HG03432 (cell line): ENCODE results near the gene MORF4L2.
"Not testable (repeated sequence)": the region's sequence is repeated elsewhere in the genome, so short reads cannot be mapped to it uniquely, and the experiment has no call there.

ENCODE experiments used
- ATAC-seq: cut with Tn5 transposase; IDR thresholded peaks from one replicate; pipeline ENCODE4 v1.9.1; 2021; ENCODE audit warnings: mild to moderate bottlenecking, moderate library complexity; ENCODE audit not compliant: unreplicated experiment

MORF4L2 gene

GRCh38 chrX:103681443-103681842, 5.1 kb downstream of the MORF4L2 start:
- ATAC-seq = no peak

DNA sequence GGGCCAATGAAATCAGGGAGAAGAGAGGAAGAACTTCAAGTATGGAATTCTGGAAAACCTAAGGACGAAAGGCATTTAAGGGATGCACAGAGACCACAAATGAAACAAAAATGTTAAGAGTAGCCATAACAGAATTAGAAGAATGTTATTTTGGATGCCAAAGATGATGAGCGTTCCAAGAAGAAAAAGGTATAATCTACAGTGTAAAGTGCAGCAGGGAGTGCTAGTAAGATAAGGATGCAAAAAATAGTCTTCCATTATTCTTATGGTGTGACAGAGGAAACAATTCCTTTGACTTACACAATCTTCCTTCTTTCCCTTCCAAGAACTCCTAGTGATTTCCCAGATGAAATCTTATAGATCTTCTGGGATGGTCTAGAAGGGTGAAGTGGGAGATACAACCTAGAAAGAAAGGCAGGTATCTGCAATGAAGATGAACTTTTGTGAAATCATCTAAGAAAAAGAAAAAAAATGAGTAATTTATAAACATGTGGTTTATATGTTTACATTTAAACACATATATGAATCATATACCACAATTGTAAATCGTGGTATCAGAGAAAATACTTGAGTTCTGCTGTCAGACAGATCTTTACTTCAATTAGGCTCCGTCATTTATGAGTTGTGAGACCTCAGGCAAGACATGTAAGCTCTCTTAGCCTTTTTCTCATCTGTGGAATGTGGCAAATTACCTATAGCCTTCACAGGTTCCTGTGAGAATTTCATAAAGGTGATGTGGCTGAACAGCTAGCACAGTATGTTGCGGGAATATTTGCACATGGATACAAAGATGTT, 8.1 kb downstream of the MORF4L2 start:
- ATAC-seq = no peak

DNA sequence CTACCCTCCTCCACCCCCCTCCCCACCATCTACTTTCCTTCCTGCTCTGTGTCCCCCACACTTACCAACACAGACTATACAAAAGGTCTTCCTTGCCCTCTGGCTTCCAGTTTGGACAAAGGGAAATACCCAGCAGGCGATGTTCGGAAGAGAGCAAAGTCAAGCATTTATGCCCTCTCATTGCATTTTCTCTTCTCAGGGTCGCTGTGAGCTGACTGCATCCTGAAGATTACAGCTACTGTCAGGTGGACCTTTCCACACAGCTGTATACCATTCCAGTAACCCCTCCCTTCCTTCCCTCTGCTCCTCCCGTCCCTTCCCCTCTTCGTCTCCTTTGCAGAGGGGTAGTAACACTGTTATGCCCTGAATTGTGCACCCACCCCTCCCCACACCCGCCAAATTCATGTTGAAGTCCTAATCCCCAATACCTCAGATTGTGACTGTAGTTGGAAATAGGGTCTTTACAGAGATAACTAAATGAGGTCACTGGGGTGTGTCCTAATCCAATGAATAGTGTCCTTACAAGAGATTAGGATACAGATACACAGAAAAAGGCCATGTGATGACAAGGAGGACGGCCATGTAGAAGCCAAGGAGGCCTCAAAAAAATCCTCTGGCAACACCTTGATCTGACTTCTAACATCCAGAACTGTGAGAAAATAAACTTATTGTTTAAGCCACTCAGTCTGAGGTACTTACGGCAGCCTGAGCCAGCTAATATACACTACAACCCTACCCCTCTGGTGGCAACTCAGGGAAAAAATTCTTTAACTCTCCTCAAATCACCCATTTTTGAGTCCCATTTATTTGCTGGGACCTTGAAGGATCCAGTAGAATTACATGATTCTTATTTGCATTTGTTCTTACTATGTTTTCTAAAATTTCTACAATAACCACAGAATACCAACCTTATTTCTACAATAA, 11.7 kb downstream of the MORF4L2 start:
- ATAC-seq = no peak

- no peak for ATAC-seq
Observed at GRCh38 chrX:103669745-103670144, 16.8 kb downstream of the MORF4L2 start.

- ATAC-seq = no peak
Observed at GRCh38 chrX:103666202-103667107, 20.0 kb downstream of the MORF4L2 start.

- no peak for ATAC-seq
Observed at GRCh38 chrX:103663981-103664762, 22.3 kb downstream of the MORF4L2 start.

- ATAC-seq = not testable (repeated sequence)
Observed at GRCh38 chrX:103659460-103659859, 27.0 kb downstream of the MORF4L2 start.

DNA sequence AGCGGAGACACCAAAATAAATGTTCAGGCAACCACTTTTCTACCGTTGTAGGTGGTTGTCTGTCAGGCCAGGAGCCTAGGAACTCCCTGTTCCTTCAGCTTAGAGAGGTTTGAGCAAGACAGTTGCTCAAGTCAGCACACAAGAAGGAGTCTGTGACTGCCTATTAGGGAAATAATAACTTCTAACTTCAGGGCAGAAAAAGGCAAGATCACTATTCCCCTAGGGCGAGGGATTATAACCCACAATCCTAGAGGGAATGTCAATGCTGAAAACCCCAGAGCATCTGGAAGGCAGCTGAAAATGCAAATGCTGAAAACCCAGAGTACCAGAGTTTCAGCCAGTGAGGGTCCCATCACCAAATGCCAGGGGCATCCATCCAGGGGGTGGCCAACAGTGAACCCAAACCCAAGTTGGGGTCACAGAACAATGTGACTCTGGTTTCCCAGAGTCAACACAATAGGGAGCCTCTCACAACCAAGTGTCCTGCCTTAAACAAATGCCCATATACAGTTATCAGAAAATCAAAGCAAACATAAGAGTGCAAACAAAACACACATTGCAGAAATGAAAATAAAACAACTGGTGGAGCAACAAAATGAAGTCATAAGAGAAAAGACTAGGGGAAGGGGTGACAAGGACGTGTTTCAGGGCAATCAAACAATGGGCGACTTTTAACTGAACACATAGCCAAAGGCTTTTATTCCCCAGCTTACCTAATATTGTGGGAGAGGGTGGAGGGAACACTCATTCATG, 27.6 kb downstream of the MORF4L2 start:
- ATAC-seq = no peak

GRCh38 chrX:103657066-103657465, 29.4 kb downstream of the MORF4L2 start:
- not testable (repeated sequence) for ATAC-seq

DNA sequence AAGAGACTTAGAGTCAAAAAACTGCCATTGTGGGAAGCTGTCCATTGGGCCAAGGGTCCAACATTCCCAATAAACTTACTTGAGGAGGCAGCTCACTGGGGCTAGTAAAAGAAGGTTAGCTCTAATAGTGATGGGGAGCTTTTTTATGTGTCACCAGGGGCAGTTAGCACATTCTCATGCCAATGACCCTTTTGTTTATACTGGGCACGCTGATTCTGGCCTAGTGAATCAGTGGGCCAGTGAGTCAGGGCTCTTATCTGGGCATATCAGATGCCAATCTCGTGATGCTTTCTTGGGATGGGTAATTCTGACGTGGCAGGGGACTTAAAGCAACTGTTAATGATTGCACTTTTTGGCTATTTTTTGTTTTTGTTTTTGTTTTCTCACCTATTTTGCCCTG, 29.9 kb downstream of the MORF4L2 start:
- ATAC-seq = no peak

DNA sequence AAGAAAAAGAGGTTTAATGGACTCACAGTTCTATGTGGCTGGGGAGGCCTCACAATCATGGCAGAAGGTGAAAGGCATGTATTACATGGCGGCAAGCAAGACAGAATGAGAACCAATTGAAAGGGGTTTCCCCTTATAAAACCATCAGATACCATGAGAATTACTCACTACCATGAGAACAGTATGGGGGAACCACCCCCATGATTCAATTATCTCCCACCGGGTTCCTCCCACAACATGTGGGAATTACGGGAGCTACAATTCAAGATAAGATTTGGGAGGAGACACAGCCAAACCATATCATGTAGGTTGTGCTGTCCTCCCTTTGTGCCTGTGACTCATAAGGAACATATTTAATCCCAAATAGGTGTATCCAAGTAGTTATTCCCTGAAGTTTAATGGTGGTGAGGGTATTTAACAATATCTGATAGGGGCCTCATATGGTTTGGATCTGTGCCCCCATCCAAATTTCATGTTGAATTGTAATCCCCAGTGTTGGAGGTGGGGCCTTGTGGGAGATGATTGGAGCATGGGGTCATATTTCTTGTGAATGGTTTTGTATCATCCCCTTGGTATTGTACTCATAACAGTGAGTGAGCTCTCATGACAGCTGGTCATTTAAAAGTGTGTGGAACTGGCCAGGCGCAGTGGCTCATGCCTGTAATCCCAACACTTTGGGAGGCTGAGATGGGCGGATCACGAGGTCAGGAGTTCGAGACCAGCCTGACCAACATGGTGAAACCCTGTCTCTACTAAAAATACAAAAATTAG, 31.1 kb downstream of the MORF4L2 start:
- ATAC-seq = not testable (repeated sequence)

- ATAC-seq = no peak
Observed at GRCh38 chrX:103651151-103651773, 35.2 kb downstream of the MORF4L2 start.

DNA sequence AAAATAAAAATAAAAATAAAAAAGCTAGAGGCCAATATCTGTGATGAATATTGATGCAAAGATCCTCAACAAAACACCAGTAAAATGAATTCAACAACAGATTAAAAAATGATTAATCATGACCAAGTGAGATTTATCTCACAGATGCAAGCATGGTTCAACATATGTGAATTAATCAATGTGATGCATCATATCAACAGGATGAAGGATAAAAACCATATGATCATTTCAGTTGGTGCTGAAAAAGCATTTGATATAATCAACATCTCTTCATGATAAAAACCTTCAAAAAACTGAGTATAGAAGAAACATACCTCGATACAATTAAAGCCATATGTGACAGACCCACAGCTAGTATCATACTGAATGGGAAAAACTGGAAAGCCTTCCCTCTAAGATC, 38.9 kb downstream of the MORF4L2 start:
- no peak for ATAC-seq

GRCh38 chrX:103644125-103644524, 42.4 kb downstream of the MORF4L2 start:
- ATAC-seq = no peak

GRCh38 chrX:103640401-103641155, 45.9 kb downstream of the MORF4L2 start:
- no peak for ATAC-seq

- not testable (repeated sequence) for ATAC-seq
Observed at GRCh38 chrX:103638479-103639346, 47.8 kb downstream of the MORF4L2 start.
